K562 (cell line): ENCODE data around the gene PANX1. TPM values are rescaled to one million over a fixed set of nuclear protein-coding genes. Genes with fewer than 3 reads are reported as not detected.

ENCODE experiments used
- ATAC-seq: fragments of 200-7000 bp; cut with Tn5 transposase; 3 replicates; pipeline ENCODE4 v1.9.1; 2020; ENCODE audit warnings: moderate library complexity
- BruUV-seq: library from RNA; stranded (reverse); fragments of 400-500 nt; replicated peaks from 2 replicates; lab custom pipeline; 2021; lab: Mats Ljungman, UMichigan
- CTCF ChIA-PET: fragments of 300-600 bp; formaldehyde crosslinking; extraction: SDS; loops from one replicate; lab custom pipeline; 2021; ENCODE audit warnings: low intra/inter-chr PET ratio; lab: Yijun Ruan, JAX
- POLR2A ChIA-PET: fragments of 300-600, 350-650 bp; sonication (Branson Sonifier 250); formaldehyde crosslinking; extraction: SDS; loops from one replicate; lab custom pipeline; 2021; ENCODE audit warnings: antibody characterized with exemption, inconsistent platforms; lab: Yijun Ruan, JAX
- DNase-seq, 4 experiments: peaks; one replicate each; pipeline versions ENCODE4 v3.0.0 to v3.0.0-alpha.2; 2011 to 2018; ENCODE audit warnings: low spot score in 3 of 4, mixed read lengths in 3 of 4; ENCODE audit errors: extremely low read depth in 1 of 4
- FAIRE-seq: peaks from 2 replicates; lab custom pipeline; 2011; peaks lifted over from hg19 to GRCh38; lab: Jason Lieb, UNC
- H2AFZ ChIP-seq: 2 replicates; pipeline ENCODE4 v1.6.0; 2011; ENCODE audit warnings: low read depth, low read length, control low read depth, inconsistent platforms
- H3K27ac ChIP-seq: fragments of 200-600 bp; 3 replicates; pipeline ENCODE4 v1.8.0; 2011; ENCODE audit warnings: low read depth, mild to moderate bottlenecking, control low read depth, inconsistent platforms, low read length, moderate library complexity, mixed read lengths; ENCODE audit errors: extremely low read depth
- H3K27me3 ChIP-seq, 2 experiments: fragments of 300-600 bp in 1 of 2; 2 replicates in 1 of 2; 3 replicates in 1 of 2; pipeline versions ENCODE4 v1.6.0 to v1.8.0; 2011; ENCODE audit warnings: inconsistent platforms in 2 of 2, low read length in 2 of 2, mild to moderate bottlenecking in 1 of 2, mixed read lengths in 1 of 2, moderate library complexity in 1 of 2; ENCODE audit not compliant: control insufficient read depth in 2 of 2, insufficient read depth in 2 of 2
- H3K36me3 ChIP-seq: fragments of 300-600 bp; 3 replicates; pipeline ENCODE4 v1.8.0; 2011; ENCODE audit warnings: mild to moderate bottlenecking, low read length, inconsistent platforms; ENCODE audit not compliant: control insufficient read depth, insufficient read depth
- H3K4me1 ChIP-seq, 2 experiments: fragments of 200-600 bp in 1 of 2; replicated peaks in 1 of 2; 2 replicates in 1 of 2; 3 replicates in 1 of 2; pipeline versions ENCODE4 v1.5.1 to v1.8.0; 2011; ENCODE audit warnings: inconsistent platforms in 2 of 2, low read length in 2 of 2, mild to moderate bottlenecking in 1 of 2, mixed read lengths in 1 of 2, moderate library complexity in 1 of 2; ENCODE audit not compliant: control insufficient read depth in 2 of 2, insufficient read depth in 2 of 2
- H3K4me2 ChIP-seq: 2 replicates; pipeline ENCODE4 v1.6.1; 2011; ENCODE audit warnings: low read length, control low read depth, inconsistent platforms, mixed read lengths; ENCODE audit not compliant: insufficient read depth
- H3K4me3 ChIP-seq: fragments of 200-600 bp; sonication (generic), shearing (Covaris generic); 2 replicates; pipeline ENCODE4 v1.5.1; 2016; ENCODE audit warnings: control low read depth, inconsistent platforms
- H3K79me2 ChIP-seq: fragments of 200-600 bp; 3 replicates; pipeline ENCODE4 v1.8.0; 2011; ENCODE audit warnings: low read length, inconsistent platforms; ENCODE audit not compliant: control insufficient read depth, insufficient read depth
- H3K9ac ChIP-seq, 2 experiments: 2 replicates each; pipeline versions ENCODE4 v1.6.0 to v1.6.1; 2011; ENCODE audit warnings: low read depth in 2 of 2, low read length in 2 of 2, control low read depth in 1 of 2, inconsistent platforms in 1 of 2, mild to moderate bottlenecking in 1 of 2, mixed read lengths in 1 of 2; ENCODE audit not compliant: insufficient read depth in 1 of 2
- H3K9me1 ChIP-seq: one replicate; pipeline ENCODE4 v1.6.0; 2011; ENCODE audit warnings: inconsistent platforms, mild to moderate bottlenecking, low read length, moderate library complexity; ENCODE audit not compliant: control insufficient read depth, insufficient read depth
- H3K9me3 ChIP-seq: replicated peaks from 2 replicates; pipeline ENCODE4 v1.5.1; 2011; ENCODE audit warnings: low read depth, low read length, inconsistent platforms; ENCODE audit not compliant: control insufficient read depth, insufficient read depth
- H4K20me1 ChIP-seq: replicated peaks from 2 replicates; pipeline ENCODE4 v1.6.1; 2011; ENCODE audit warnings: low read length, inconsistent platforms, mixed read lengths; ENCODE audit not compliant: control insufficient read depth, insufficient read depth
- ARID1B ChIP-seq: fragments of 450-650 bp; IDR thresholded peaks from 2 replicates; pipeline ENCODE4 v1.6.1; 2016; ENCODE audit warnings: antibody characterized with exemption, mild to moderate bottlenecking, inconsistent platforms
- CBFA2T3 ChIP-seq: fragments of 450-650 bp; IDR thresholded peaks from 2 replicates; pipeline ENCODE4 v1.6.1; 2017
- LCOR ChIP-seq: sonication (generic); formaldehyde crosslinking; IDR thresholded peaks from 2 replicates; pipeline ENCODE4 v1.8.0; 2022; ENCODE audit warnings: mild to moderate bottlenecking, missing genetic modification reagents
- NFIC ChIP-seq: fragments of 450-650 bp; IDR thresholded peaks from 2 replicates; pipeline ENCODE4 v1.6.1; 2017; ENCODE audit warnings: mild to moderate bottlenecking, inconsistent platforms
- TEAD4 ChIP-seq, 2 experiments: sonication (generic) in 1 of 2; formaldehyde crosslinking in 1 of 2; IDR thresholded peaks; 2 replicates each; pipeline versions ENCODE4 v1.6.1 to v1.8.0; 2012 to 2022; ENCODE audit warnings: borderline replicate concordance in 1 of 2, inconsistent platforms in 1 of 2, low read length in 1 of 2, mild to moderate bottlenecking in 1 of 2, missing genetic modification reagents in 1 of 2
- YY1 ChIP-seq, 3 experiments: IDR thresholded peaks; 2 replicates each; pipeline ENCODE4 v1.6.1; 2011; ENCODE audit warnings: low read length in 2 of 3, mild to moderate bottlenecking in 2 of 3, moderate library complexity in 2 of 3, borderline replicate concordance in 1 of 3, control low read depth in 1 of 3, low read depth in 1 of 3; ENCODE audit not compliant: insufficient read depth in 3 of 3, insufficient replicate concordance in 2 of 3, control insufficient read depth in 1 of 3, insufficient read length in 1 of 3; ENCODE audit errors: extremely low read depth in 1 of 3
- WGBS: fragments of 100-300 bp; shearing (Covaris generic); methylation state at CpG from one replicate; pipeline ENCODE4 v1.1.6; 2016; ENCODE audit warnings: low coverage, mixed read lengths; ENCODE audit not compliant: insufficient coverage; ENCODE audit errors: missing lambda C conversion rate; 5-methylcytosine and 5-hydroxymethylcytosine counted together
- in situ Hi-C: fragments of 300-500 bp; cut with MboI; formaldehyde crosslinking; loops from 4 replicates; pipeline ENCODE4 v1.15.0; 2018; ENCODE audit warnings: inconsistent platforms, mixed read lengths
- intact Hi-C: fragments of 100-400 bp; cut with micrococcal nuclease; formaldehyde crosslinking; loops from 2 replicates; pipeline ENCODE4 v1.14.2; 2022
- polyA plus RNA-seq, 8 experiments: library from polyadenylated mRNA; depleted of rRNA in 4 of 8; stranded (reverse) in 5 of 8; unstranded in 3 of 8; fragments of >200 nt; fragmentation: Nextera tagmentation in 2 of 8; fragmentation: Illumina TruSeq in 1 of 8; extraction: Ambion mirVana in 2 of 8; extraction: Trizol in 1 of 8; gene quantifications; 2 replicates each; pipeline versions ENCODE4 v1.2.1 to v1.2.3, GENCODE V29; 2011 to 2014; ENCODE audit warnings: inconsistent platforms in 1 of 8, missing spikeins in 1 of 8
- total RNA-seq, 7 experiments: library from RNA; depleted of rRNA in 6 of 7; stranded (reverse); fragments of >200 nt in 6 of 7; fragmentation: Illumina TruSeq in 2 of 7; extraction: Trizol in 2 of 7; gene quantifications; 2 replicates each; pipeline versions ENCODE4 v1.2.1 to v1.2.3, GENCODE V29; 2011 to 2021; ENCODE audit warnings: low replicate concordance in 1 of 7

The PANX1 gene
- total and polyA plus RNA-seq, 9 of the 15 experiments (the other 6 are each of a cell fraction or from before 2014, with no cell fraction given): 1.9 to 14.8 (median 10.1) TPM

- 0% methylated on average over 1 of the region's 1 CpG for WGBS
- Histone ChIP-seq H3K79me2 (peaks cover 71% of the 10 kb centered on the region), H3K27ac (no peak overlapping the region), H3K4me1 (peaks cover 47 to 69% of the 10 kb centered on the region in 2 experiments), H3K9me3 (no peaks in the 10 kb centered on the region), H3K36me3 (no peaks in the 10 kb centered on the region; the same call in 2 of the 3 replicates), H3K4me2 (peak overlapping the region; percentile 97), H4K20me1 (peaks cover 22% of the 10 kb centered on the region), H3K4me3 (no peak overlapping the region), H3K27me3 (no peaks in the 10 kb centered on the region), H2AFZ (no peak overlapping the region), H3K9ac (no peak overlapping the region), H3K9me1 (no peaks in the 10 kb centered on the region)
- no TSS peak for BruUV-seq
- TF ChIP-seq LCOR (no peak), TEAD4 (IDR thresholded peaks at IDR 0.05; ENCODE audit: low read length) (no peak), TEAD4 (CRISPR knock-in tag; IDR thresholded peaks at IDR 0.05; ENCODE audit: borderline replicate concordance) (no peak), YY1 (IDR thresholded peaks at IDR 0.05; ENCODE audit: borderline replicate concordance in 1 of 3, control insufficient read depth in 1 of 3, extremely low read depth in 1 of 3, insufficient read depth in 3 of 3, insufficient read length in 1 of 3, insufficient replicate concordance in 2 of 3, low read depth in 1 of 3, low read length in 2 of 3) (peak in 1 of 3 experiments; percentile 19), NFIC (peak; percentile 92), CBFA2T3 (peak; percentile 17; the same call in 1 of the 2 replicates), ARID1B (0 out of 2 replicates have a peak, but pooled peaks have one; percentile 14)
- FAIRE-seq (peak; percentile 72), DNase-seq (peak in 1 of 4 experiments; percentile 62), ATAC-seq (no peak)
- POLR2A ChIA-PET: interaction anchor here (0.8 to 1.9 kb wide), 4 partner anchors 8 to 24 kb away, joined by 3 to 8 read pairs (median 4); no protein-coding TSS in a partner anchor
- in situ Hi-C loops: no loop called here
- CTCF ChIA-PET: no interaction called here
- intact Hi-C loops: no loop called here
Observed at GRCh38 chr11:94131718-94132115, 3.1 kb downstream of the PANX1 start.
